NT2/D1 (cell line): ENCODE data around the gene GPHN.

Experiments
- DNase-seq: peaks from one replicate; pipeline ENCODE4 v3.0.0-alpha.2; 2011; ENCODE audit warnings: low read depth, low spot score
- H3K27me3 ChIP-seq: 2 replicates; pipeline ENCODE4 v1.6.0; 2011; ENCODE audit warnings: mild to moderate bottlenecking; ENCODE audit not compliant: insufficient read length, insufficient read depth
- H3K36me3 ChIP-seq: 2 replicates; pipeline ENCODE4 v1.6.1; 2011; ENCODE audit warnings: mild to moderate bottlenecking, low read length, mixed read lengths; ENCODE audit not compliant: insufficient read depth, insufficient read length
- H3K4me1 ChIP-seq: 2 replicates; pipeline ENCODE4 v1.5.1; 2011; ENCODE audit not compliant: insufficient read depth, insufficient read length
- H3K4me3 ChIP-seq: 2 replicates; pipeline ENCODE4 v1.5.1; 2011; ENCODE audit warnings: low read depth; ENCODE audit not compliant: insufficient read length
- H3K9ac ChIP-seq: 2 replicates; pipeline ENCODE4 v1.6.0; 2011; ENCODE audit warnings: low read depth; ENCODE audit not compliant: insufficient read length
- H3K9me3 ChIP-seq: 2 replicates; pipeline ENCODE4 v1.5.1; 2011; ENCODE audit warnings: mild to moderate bottlenecking, low read length; ENCODE audit not compliant: insufficient read depth
- SUZ12 ChIP-seq: IDR thresholded peaks from 2 replicates; pipeline ENCODE4 v1.6.1; 2011; ENCODE audit not compliant: insufficient read length, insufficient read depth; ENCODE audit errors: extremely low read depth
- YY1 ChIP-seq: IDR thresholded peaks from 2 replicates; pipeline ENCODE4 v1.6.1; 2011; ENCODE audit not compliant: insufficient read length, insufficient read depth
- ZNF274 ChIP-seq: IDR thresholded peaks from 2 replicates; pipeline ENCODE4 v1.6.1; 2011; ENCODE audit warnings: mild to moderate bottlenecking, low read depth, low read length

The GPHN gene

DNA sequence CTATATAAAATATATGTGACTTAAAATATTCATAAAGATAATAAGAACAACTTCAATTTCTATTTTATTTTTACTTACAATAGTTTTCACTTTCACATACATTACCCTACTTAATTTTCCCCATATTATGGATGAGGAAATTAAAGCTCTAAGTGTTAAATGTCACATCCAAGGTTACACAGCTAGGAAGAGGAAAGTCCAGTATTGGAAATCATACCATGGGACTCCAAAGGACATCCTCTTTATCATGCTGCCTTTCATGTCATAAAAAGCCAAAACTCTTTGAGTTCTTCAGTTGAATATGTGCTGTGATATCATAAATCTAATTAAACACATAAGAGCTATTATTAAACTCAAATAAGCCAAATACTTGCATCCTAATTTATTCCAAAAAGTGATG, 508.9 kb downstream of the GPHN start:
- H3K4me1 ChIP-seq: no peaks in the 10 kb centered on the region
- H3K9ac ChIP-seq: no peak overlapping the region
- no peaks in the 10 kb centered on the region for H3K27me3 ChIP-seq
- no peak for TF ChIP-seq ZNF274
- no peak for TF ChIP-seq YY1
- TF ChIP-seq SUZ12: no peak
- DNase-seq: no peak
- no peaks in the 10 kb centered on the region for H3K36me3 ChIP-seq
- H3K4me3 ChIP-seq: no peak overlapping the region
- H3K9me3 ChIP-seq: no peaks in the 10 kb centered on the region

GRCh38 chr14:67018720-67019119, 510.8 kb downstream of the GPHN start:
- DNase-seq: no peak
- TF ChIP-seq SUZ12: no peak
- TF ChIP-seq ZNF274: no peak
- TF ChIP-seq YY1: no peak
- Histone ChIP-seq H3K36me3 (no peaks in the 10 kb centered on the region), H3K9me3 (no peaks in the 10 kb centered on the region), H3K9ac (no peak overlapping the region), H3K4me3 (no peak overlapping the region), H3K27me3 (no peaks in the 10 kb centered on the region), H3K4me1 (no peaks in the 10 kb centered on the region)

GRCh38 chr14:67019796-67020195, 511.8 kb downstream of the GPHN start:
- H3K4me3 ChIP-seq: no peak overlapping the region

DNA sequence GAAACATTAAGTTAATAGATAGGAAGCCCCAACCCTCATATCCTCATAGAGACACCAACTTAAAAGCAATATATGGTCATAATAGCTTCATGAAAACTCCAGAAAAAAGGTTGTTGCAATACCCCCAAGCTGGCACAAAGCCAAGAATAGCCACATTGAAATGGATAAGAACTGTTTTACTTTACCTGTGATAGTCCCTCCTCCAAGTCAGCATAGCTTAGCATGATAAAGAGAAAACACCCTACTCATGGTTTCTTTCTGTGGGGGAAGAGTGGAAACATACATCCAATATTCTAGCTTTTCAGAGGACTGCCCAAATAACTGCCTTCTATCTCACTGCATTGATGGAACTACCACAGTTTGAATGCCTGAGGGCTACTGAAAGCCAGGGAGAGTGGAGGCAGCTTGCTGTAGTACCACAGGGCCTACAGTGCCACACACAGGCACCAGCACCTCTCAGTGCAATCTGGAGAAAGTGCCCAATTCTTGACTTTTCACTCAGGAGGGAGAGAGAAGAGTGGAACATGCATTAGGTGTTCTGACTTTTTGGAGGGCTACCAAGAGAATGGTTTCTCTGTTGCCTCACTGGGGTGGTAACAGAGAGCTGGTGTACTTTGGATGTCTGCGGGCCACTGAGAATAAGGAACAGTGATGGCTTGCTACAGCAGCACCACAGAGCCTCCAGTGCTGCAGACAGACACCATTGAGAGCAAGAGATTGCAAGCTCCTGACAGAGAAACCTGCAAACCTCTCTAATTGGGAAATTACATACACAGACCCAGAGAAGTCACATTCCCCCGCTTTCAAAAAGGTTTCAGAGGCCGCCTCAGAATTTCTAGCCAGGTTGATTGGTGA, 524.2 kb downstream of the GPHN start:
- Histone ChIP-seq H3K9ac (no peak overlapping the region), H3K27me3 (no peaks in the 10 kb centered on the region), H3K9me3 (no peaks in the 10 kb centered on the region), H3K4me3 (no peak overlapping the region), H3K4me1 (no peaks in the 10 kb centered on the region), H3K36me3 (no peaks in the 10 kb centered on the region)
- DNase-seq: peak; percentile 16
- no peak for TF ChIP-seq YY1
- TF ChIP-seq SUZ12: no peak
- TF ChIP-seq ZNF274: no peak

More at GRCh38 chr14:67019796-67020195, 511.8 kb downstream of the GPHN start:
- no peak overlapping the region for H3K9ac ChIP-seq
- peaks cover 6% of the 10 kb centered on the region; the same call in 1 of the 2 replicates for H3K9me3 ChIP-seq
- H3K27me3 ChIP-seq: no peaks in the 10 kb centered on the region
- H3K36me3 ChIP-seq: no peaks in the 10 kb centered on the region
- DNase-seq: no peak
- no peaks in the 10 kb centered on the region for H3K4me1 ChIP-seq
- TF ChIP-seq ZNF274 (no peak), SUZ12 (no peak)

DNA sequence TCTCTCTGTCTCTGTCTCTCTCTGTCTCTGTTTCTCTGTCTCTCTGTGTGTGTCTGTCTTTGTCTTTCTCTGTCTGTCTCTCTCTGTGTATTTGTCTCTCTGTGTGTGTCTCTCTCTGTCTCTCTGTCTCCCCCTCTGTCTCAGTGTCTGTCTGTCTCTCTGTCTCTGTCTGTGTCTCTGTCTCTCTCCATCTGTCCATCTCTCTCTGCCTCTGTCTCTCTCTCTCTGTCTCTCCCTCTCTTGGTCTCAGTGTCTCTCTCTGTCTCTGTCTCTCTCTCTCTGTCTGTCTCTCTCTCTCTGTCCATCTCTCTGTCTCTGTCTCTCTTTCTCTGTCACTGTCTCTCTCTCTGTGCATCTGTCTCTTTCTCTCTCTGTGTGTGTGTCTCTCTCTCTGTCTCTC, 537.5 kb downstream of the GPHN start:
- no peak for TF ChIP-seq YY1
- no peak for TF ChIP-seq ZNF274
- no peak for TF ChIP-seq SUZ12
- Histone ChIP-seq H3K4me3 (no peak overlapping the region), H3K9me3 (no peaks in the 10 kb centered on the region), H3K27me3 (no peaks in the 10 kb centered on the region), H3K36me3 (no peaks in the 10 kb centered on the region), H3K9ac (no peak overlapping the region), H3K4me1 (no peaks in the 10 kb centered on the region)
- DNase-seq: no peak

- H3K4me3 ChIP-seq: no peak overlapping the region
- no peak for TF ChIP-seq SUZ12
- TF ChIP-seq YY1: no peak
- no peak for TF ChIP-seq ZNF274
- H3K9me3 ChIP-seq: no peaks in the 10 kb centered on the region
- H3K9ac ChIP-seq: no peak overlapping the region
- H3K36me3 ChIP-seq: no peaks in the 10 kb centered on the region
- no peaks in the 10 kb centered on the region for H3K27me3 ChIP-seq
- no peaks in the 10 kb centered on the region for H3K4me1 ChIP-seq
- DNase-seq: no peak
These were observed 542.9 kb downstream of the GPHN start for GRCh38 chr14:67050896-67051295.

DNA sequence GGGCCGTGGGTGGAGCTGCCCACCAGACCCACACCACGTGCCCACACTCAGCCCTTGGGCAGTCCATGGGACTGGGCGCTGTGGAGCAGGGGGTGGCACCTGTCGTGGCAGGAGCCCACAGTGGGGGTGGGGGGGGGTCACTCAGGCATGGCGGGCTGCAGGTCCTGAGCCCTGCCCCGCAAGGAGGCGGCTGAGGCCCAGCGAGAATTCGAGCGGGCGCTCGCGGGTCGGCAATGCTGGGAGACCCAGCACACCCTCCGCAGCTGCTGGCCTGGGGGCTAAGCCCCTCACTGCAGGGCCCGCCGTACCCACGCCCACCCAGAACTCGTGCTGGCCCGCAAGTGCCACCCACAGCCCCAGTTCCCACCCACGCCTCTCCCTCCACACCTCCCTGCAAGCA, 548.7 kb downstream of the GPHN start:
- DNase-seq: no peak
- no peaks in the 10 kb centered on the region for H3K36me3 ChIP-seq
- TF ChIP-seq SUZ12 (no peak), YY1 (no peak), ZNF274 (no peak)
- no peak overlapping the region for H3K4me3 ChIP-seq
- H3K27me3 ChIP-seq: no peaks in the 10 kb centered on the region
- no peak overlapping the region for H3K9ac ChIP-seq
- peaks cover 5% of the 10 kb centered on the region; the same call in 1 of the 2 replicates for H3K9me3 ChIP-seq
- no peaks in the 10 kb centered on the region for H3K4me1 ChIP-seq
